GM12878 (cell line): Measurements from ENCODE around the gene HINT2. TPM values are rescaled to one million over a fixed set of nuclear protein-coding genes. Genes with fewer than 3 reads are reported as not detected.
A peak's percentile ranks its signal among the peaks of the same experiment; 100 is the strongest.

Experiments
- BCL11A ChIP-seq: IDR thresholded peaks from 2 replicates; pipeline ENCODE4 v1.6.1; 2011; ENCODE audit warnings: low read depth, low read length
- BRCA1 ChIP-seq: IDR thresholded peaks from 2 replicates; pipeline ENCODE4 v1.6.1; 2011; ENCODE audit warnings: low read depth, low read length, improper control_type of control experiment
- CEBPZ ChIP-seq: fragments of 150-350 bp; IDR thresholded peaks from 2 replicates; pipeline ENCODE4 v1.6.1; 2016; ENCODE audit warnings: low read depth, low read length
- CREM ChIP-seq: IDR thresholded peaks from 2 replicates; pipeline ENCODE4 v1.6.1; 2014; ENCODE audit warnings: antibody characterized with exemption, low read depth
- E2F4 ChIP-seq: IDR thresholded peaks from 2 replicates; pipeline ENCODE4 v1.6.1; 2012; ENCODE audit warnings: low read depth, low read length, improper control_type of control experiment
- E2F8 ChIP-seq: fragments of 450-650 bp; IDR thresholded peaks from 2 replicates; pipeline ENCODE4 v1.6.1; 2018; ENCODE audit warnings: mild to moderate bottlenecking, low read depth, moderate library complexity; ENCODE audit not compliant: partially characterized antibody
- ETV6 ChIP-seq, 2 experiments: fragments of 450-650 bp in 1 of 2; IDR thresholded peaks in 1 of 2; conservative IDR thresholded peaks in 1 of 2; 2 replicates each; pipeline ENCODE4 v1.6.1; 2014; ENCODE audit warnings: antibody characterized with exemption in 1 of 2, borderline replicate concordance in 1 of 2, low read depth in 1 of 2, mild to moderate bottlenecking in 1 of 2, moderate library complexity in 1 of 2
- HDGF ChIP-seq: fragments of 450-650 bp; IDR thresholded peaks from 2 replicates; pipeline ENCODE4 v1.6.1; 2016; ENCODE audit warnings: antibody characterized with exemption
- KLF5 ChIP-seq: fragments of 450-650 bp; IDR thresholded peaks from 2 replicates; pipeline ENCODE4 v1.6.1; 2014; ENCODE audit warnings: mild to moderate bottlenecking; ENCODE audit not compliant: partially characterized antibody
- LARP7 ChIP-seq: fragments of 450-650 bp; IDR thresholded peaks from 2 replicates; pipeline ENCODE4 v1.6.1; 2017; ENCODE audit warnings: mild to moderate bottlenecking
- NFYA ChIP-seq: IDR thresholded peaks from 2 replicates; pipeline ENCODE4 v1.6.1; 2011; ENCODE audit warnings: low read depth, mild to moderate bottlenecking, low read length, improper control_type of control experiment, borderline replicate concordance
- NR2C1 ChIP-seq: fragments of 450-650 bp; IDR thresholded peaks from 2 replicates; pipeline ENCODE4 v1.6.1; 2017; ENCODE audit warnings: antibody characterized with exemption, mild to moderate bottlenecking, moderate library complexity
- PKNOX1 ChIP-seq: fragments of 450-650 bp; IDR thresholded peaks from 2 replicates; pipeline ENCODE4 v1.6.1; 2016; ENCODE audit warnings: mild to moderate bottlenecking
- RUNX3 ChIP-seq: IDR thresholded peaks from 2 replicates; pipeline ENCODE4 v1.6.1; 2012; ENCODE audit warnings: low read length, inconsistent platforms
- SIN3A ChIP-seq: IDR thresholded peaks from 2 replicates; pipeline ENCODE4 v1.6.1; 2012; ENCODE audit warnings: low read depth, low read length, improper control_type of control experiment
- ZNF592 ChIP-seq: fragments of 450-650 bp; IDR thresholded peaks from 2 replicates; pipeline ENCODE4 v1.6.1; 2017; ENCODE audit warnings: mild to moderate bottlenecking, moderate library complexity
- polyA plus RNA-seq, 11 experiments: library from polyadenylated mRNA; depleted of rRNA in 4 of 11; unstranded in 6 of 11; stranded (reverse) in 5 of 11; fragments of >200 nt; fragmentation: Nextera tagmentation in 4 of 11; fragmentation: Illumina TruSeq in 1 of 11; extraction: Ambion mirVana in 4 of 11; extraction: Trizol in 1 of 11; gene quantifications; 1 replicate in 1 of 11; 2 replicates in 10 of 11; pipeline versions ENCODE4 v1.2.1 to v1.2.3, GENCODE V29; 2011 to 2016; ENCODE audit warnings: inconsistent platforms in 2 of 11, missing spikeins in 2 of 11, low read depth in 1 of 11
- total RNA-seq, 4 experiments: library from RNA; depleted of rRNA in 3 of 4; stranded (reverse); fragments of >200 nt in 3 of 4; fragmentation: Illumina TruSeq in 1 of 4; extraction: Trizol in 1 of 4; gene quantifications; 2 replicates each; pipeline versions ENCODE4 v1.2.1 to v1.2.3, GENCODE V29; 2013 to 2021

Gene HINT2
- total and polyA plus RNA-seq, 10 of the 15 experiments (the other 5 are each of a cell fraction or from before 2014, with no cell fraction given) = 12.1 to 144 (median 51.7) TPM

- TF ChIP-seq ZNF592 (0 out of 2 replicates have a peak, but pooled peaks have one; percentile 10), SIN3A (no peak), E2F8 (no peak), NR2C1 (no peak), ETV6 (conservative IDR thresholded peaks at IDR 0.05 in 1 of 2, IDR thresholded peaks at IDR 0.05 in 1 of 2; ENCODE audit: borderline replicate concordance in 1 of 2, low read depth in 1 of 2) (0 out of 4 replicates have a peak, but pooled peaks of 1 of the 2 experiments have one; percentile 31), PKNOX1 (peak; percentile 58; the same call in 1 of the 2 replicates), RUNX3 (peak; percentile 80), LARP7 (no peak), CREM (peak; percentile 64; the same call in 1 of the 2 replicates), CEBPZ (no peak), HDGF (no peak), E2F4 (no peak), NFYA (no peak), BRCA1 (no peak), KLF5 (no peak), BCL11A (0 out of 2 replicates have a peak, but pooled peaks have one; percentile 52)
Measured at GRCh38 chr9:35847792-35848572, 33.1 kb upstream of the HINT2 start (continued).
